ENCODE measurements around the gene LRP11.
"Not testable (repeated sequence)": the region's sequence is repeated elsewhere in the genome, so short reads cannot be mapped to it uniquely, and the experiment has no call there.

The LRP11 gene

GRCh38 chr6:149897855-149898744 lies 33.9 kb upstream of the LRP11 start, which contains the start of gene RAET1E:
RAET1E (minus strand) TSS chr6:149898113; CDS start chr6:149890901, 7,212 bp downstream.
- DNase-seq: no peak

DNA sequence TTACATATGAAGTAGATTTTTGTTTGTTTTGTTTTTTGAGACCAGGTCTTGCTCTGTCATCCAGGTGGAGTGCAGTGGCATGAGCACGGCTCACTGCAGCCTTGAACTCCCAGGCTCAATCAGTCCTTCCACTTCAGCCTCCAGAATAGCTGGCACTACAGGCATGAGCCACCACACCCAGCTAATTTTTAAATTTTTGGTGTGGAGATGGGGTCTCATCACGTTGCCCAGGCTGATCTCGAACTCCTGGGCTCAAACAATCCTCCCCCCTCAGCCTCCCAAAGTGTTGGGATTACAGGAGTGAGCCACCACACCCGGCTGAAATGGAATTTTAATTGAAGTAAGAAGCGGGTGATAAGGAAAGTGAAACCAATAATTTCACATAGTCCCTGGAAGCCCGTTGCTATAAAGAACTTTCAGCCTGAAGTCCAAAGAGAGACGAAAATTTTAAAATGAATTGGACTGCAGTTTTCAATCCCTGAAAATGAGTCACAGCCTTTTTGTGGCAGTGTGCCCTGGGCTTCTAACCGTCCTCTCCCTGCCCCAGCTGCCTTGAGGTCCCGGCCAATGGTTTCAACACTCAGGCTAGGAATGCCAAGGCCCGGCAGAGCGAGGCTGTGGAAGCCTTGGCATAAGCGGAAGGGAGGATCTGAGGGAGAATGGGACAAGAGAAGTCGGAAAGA lies 33.0 kb upstream of the LRP11 start:
- DNase-seq: peak; percentile 42

GRCh38 chr6:149896491-149896890 lies 32.3 kb upstream of the LRP11 start:
- DNase-seq: no peak

- DNase-seq: no peak
These were observed 31.7 kb upstream of the LRP11 start for GRCh38 chr6:149895833-149896271.

DNA sequence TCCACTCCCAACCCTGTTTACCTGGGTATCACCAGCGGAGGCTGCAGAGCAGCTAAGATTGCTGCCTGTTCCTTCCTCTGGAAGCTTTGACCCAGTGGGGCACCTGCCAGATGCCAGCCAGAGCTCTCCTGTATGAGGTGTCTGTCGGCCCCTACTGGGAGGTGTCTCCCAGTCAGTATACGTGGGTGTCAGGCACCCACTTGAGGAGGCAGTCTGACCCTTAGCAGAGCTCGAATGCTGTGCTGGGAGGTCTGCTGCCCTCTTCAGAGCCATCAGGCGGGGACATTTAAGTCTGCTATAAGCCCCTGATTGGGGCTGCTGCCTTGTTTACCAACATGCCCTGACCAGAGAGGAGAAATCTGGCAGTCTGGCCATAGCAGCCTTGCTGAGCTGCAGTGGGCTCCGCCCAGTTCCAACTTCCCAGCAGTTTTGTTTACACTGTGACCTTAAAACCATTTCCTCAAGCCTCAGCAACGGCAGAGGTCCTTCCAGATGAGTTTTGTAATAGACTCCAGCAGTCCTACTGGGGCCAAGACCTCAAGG lies 31.0 kb upstream of the LRP11 start:
- DNase-seq: no peak

GRCh38 chr6:149891864-149892263 lies 27.7 kb upstream of the LRP11 start:
- not testable (repeated sequence) for DNase-seq

GRCh38 chr6:149891259-149891658 lies 27.1 kb upstream of the LRP11 start:
- no peak for DNase-seq

DNA sequence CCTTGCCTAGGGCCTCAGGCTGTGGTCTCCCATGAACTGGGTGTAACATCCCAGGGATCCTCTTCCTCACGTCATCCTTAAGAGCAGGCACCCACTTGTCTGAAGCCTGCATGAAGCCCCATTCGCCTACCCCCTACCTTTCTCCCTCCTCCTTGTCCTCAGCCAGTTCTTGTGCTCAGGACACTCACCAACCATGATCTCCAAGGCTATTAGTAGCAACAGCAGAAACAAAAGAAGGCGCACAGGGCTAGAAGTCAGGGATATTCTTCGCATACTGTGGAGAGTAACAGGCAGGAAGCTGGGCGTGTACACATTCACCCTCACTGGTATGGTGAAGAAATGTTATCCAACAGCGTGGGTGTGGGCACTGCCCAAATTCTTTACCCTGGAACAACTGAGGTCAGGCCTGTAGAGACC lies 26.5 kb upstream of the LRP11 start:
- DNase-seq: no peak

DNA sequence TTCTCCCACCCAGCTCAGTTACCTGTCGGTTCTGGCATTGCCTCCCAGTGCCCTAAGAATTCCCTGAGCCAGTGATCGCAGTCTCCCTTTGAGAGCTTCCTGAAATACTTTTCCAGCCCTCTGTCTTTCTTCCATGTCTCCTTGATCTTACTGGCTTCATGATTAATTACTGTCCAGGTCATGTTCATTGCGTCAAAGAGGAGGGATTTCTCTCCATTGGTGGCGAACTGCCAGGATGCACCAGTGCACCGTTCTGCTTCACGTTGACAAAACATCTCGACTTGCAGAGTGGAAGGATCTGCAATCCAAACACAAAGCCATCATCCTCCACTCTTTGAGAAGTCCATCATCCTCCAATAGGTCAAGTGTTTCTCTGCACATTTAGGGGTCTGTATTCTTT lies 25.2 kb upstream of the LRP11 start:
- DNase-seq: no peak

DNA sequence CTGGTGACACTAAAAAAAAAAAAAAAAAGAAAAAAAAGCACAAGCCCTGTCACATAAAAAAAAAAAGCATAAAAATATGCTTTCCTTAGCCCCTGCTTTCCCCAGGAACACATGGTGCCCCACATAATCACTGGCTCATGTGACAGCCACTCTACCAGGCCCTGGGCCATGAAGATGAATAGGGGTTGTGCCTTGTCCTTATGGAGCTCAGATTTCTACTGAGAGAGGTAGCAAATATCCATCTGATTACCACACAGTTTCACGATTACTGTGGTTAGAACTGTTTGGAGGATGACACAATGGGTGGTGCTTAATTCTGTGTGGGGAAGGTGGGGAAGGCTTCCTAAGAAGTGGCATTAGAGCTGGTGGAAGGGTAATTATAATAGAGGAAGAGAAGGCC lies 24.5 kb upstream of the LRP11 start:
- DNase-seq: no peak

- DNase-seq: no peak
These were observed 23.9 kb upstream of the LRP11 start for GRCh38 chr6:149888093-149888492.

- DNase-seq: no peak
These were observed 23.2 kb upstream of the LRP11 start for GRCh38 chr6:149887343-149887742.

GRCh38 chr6:149885888-149886287 lies 21.7 kb upstream of the LRP11 start:
- no peak for DNase-seq

- DNase-seq: no peak
These were observed 20.5 kb upstream of the LRP11 start for GRCh38 chr6:149884617-149885016.

GRCh38 chr6:149884215-149884614 lies 20.1 kb upstream of the LRP11 start:
- DNase-seq: no peak

DNA sequence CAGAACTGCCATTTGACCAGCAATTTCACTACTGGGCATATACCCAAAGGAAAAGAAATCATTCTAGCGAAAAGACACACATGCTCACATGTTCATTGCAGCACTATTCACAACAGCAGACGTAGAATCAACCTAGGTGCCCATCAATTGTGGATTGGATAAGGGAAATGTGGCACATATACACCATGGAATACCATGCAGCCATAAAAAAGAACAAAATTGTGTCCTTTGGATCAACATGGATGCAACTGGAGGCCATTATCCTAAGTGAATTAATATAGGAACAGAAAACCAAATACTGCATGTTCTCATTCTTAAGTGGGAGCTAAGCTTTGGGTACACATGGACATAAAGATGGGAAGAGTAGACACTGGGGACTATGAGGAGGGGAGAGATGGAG lies 17.7 kb upstream of the LRP11 start:
- no peak for DNase-seq

- DNase-seq: no peak
These were observed 17.1 kb upstream of the LRP11 start for GRCh38 chr6:149881066-149881766.

DNA sequence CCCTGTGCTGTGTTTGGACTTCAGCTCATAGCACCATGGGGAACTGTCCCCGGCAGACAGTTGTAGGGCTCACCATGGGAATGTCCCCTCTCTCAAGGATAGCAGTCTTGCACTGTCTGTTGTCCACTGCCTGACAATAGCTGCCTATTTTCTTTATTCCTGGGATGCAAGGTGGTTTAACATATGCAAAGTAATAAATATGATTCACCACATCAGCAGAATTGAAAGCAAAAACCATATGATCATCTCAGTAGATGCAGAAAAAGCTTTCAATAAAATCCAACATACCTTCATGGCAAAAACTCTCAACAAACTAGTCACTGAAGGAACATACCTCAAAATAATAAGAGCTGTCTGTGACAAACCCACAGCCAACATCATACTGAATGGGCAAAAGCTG lies 13.5 kb upstream of the LRP11 start:
- no peak for DNase-seq

- DNase-seq: no peak
These were observed 12.2 kb upstream of the LRP11 start for GRCh38 chr6:149876241-149876933.

DNA sequence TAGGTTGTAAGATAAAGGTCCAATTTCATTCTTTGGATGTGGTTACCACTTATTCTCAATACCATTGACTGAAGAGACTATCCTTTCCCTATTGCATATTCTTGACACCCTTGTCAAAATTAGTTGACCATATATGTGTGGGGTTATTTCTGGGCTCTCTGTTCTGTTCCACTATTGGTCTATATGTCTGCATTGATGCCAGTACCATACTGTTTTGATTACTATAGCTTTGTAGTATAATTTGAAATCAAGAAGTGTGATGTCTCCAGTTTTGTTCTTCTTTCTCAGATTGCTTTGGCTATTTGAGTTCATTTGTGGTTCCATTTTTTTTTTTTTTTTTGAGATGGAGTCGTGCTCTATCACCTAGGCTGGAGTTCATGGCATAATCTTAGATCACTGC lies 8.1 kb upstream of the LRP11 start:
- no peak for DNase-seq

GRCh38 chr6:149871182-149871581 lies 7.0 kb upstream of the LRP11 start:
- DNase-seq: no peak

GRCh38 chr6:149869275-149869892 lies 5.2 kb upstream of the LRP11 start:
- DNase-seq: no peak

Data from amniotic stem cell (primary cell).